Fibroblast of villous mesenchyme (primary cell): ENCODE measurements around the gene CHST7. TPM values are rescaled to one million over a fixed set of nuclear protein-coding genes. Genes with fewer than 3 reads are reported as not detected.

Experiments
- DNase-seq: peaks from one replicate; pipeline ENCODE4 v3.0.0-alpha.2; 2010; ENCODE audit warnings: low read depth
- H3K4me3 ChIP-seq: 2 replicates; pipeline ENCODE4 v1.5.1; 2011; ENCODE audit warnings: low read depth, mild to moderate bottlenecking, low read length
- CTCF ChIP-seq: IDR thresholded peaks from 2 replicates; pipeline ENCODE4 v1.5.1; 2012; ENCODE audit warnings: low read depth, mild to moderate bottlenecking, low read length; ENCODE audit not compliant: insufficient read depth
- total RNA-seq: library from RNA; depleted of rRNA; stranded (reverse); fragments of >200 nt; gene quantifications from 2 replicates; pipeline ENCODE4 v1.2.3, GENCODE V29; 2012

Gene CHST7
- total RNA-seq, 1 donor: 13.8 TPM

- DNase-seq: no peak
- no peak overlapping the region for H3K4me3 ChIP-seq
- no peak for TF ChIP-seq CTCF
Measured at GRCh38 chrX:46607916-46608315, 34.4 kb downstream of the CHST7 start.

GRCh38 chrX:46610070-46610658, 36.6 kb downstream of the CHST7 start:
- H3K4me3 ChIP-seq: no peak overlapping the region
- TF ChIP-seq CTCF: no peak
- no peak for DNase-seq

- DNase-seq: no peak
- no peak for TF ChIP-seq CTCF
- H3K4me3 ChIP-seq: no peak overlapping the region
Measured at GRCh38 chrX:46611658-46612362, 38.2 kb downstream of the CHST7 start.

GRCh38 chrX:46617906-46618305, 44.3 kb downstream of the CHST7 start:
- DNase-seq: no peak
- H3K4me3 ChIP-seq: no peak overlapping the region
- TF ChIP-seq CTCF: no peak

GRCh38 chrX:46618947-46619346, 45.4 kb downstream of the CHST7 start:
- H3K4me3 ChIP-seq: no peak overlapping the region
- no peak for TF ChIP-seq CTCF
- DNase-seq: no peak

- no peak for TF ChIP-seq CTCF
- no peak overlapping the region for H3K4me3 ChIP-seq
- peak; percentile 61 for DNase-seq
Measured at GRCh38 chrX:46620505-46620904, 46.9 kb downstream of the CHST7 start.
